ENCODE data around the gene GRIK3.
"Not testable (repeated sequence)": the region's sequence is repeated elsewhere in the genome, so short reads cannot be mapped to it uniquely, and the experiment has no call there.

Gene GRIK3

GRCh38 chr1:36909946-36910725 lies 124.2 kb downstream of the GRIK3 start:
- no peak overlapping the region for H2BK12ac ChIP-seq (ENCODE audit: low read length)
- H3K4ac ChIP-seq (ENCODE audit: low read depth, low read length): no peak overlapping the region
- H3K9ac ChIP-seq (ENCODE audit: low read length): no peak overlapping the region
- H2BK5ac ChIP-seq (ENCODE audit: low read depth, low read length, poor library complexity): no peak overlapping the region
- H3K27me3 ChIP-seq (ENCODE audit: insufficient read depth, low read length): no peaks in the 10 kb centered on the region
- no CpG with 5 or more reads among the region's 10 CpGs for WGBS (ENCODE audit: extremely low coverage, insufficient coverage, insufficient read length)
- no peak for DNase-seq
- H3K9me3 ChIP-seq (ENCODE audit: insufficient read depth, low read depth, low read length): peaks cover 2% of the 10 kb centered on the region
- H2AFZ ChIP-seq (ENCODE audit: insufficient read depth, low read length, poor library complexity): no peak overlapping the region
- H3K4me3 ChIP-seq (ENCODE audit: low read depth, low read length): no peak overlapping the region
- no peak overlapping the region for H3K14ac ChIP-seq (ENCODE audit: low read length)
- H4K8ac ChIP-seq (ENCODE audit: low read depth, low read length): no peak overlapping the region
- no peak overlapping the region for H4K12ac ChIP-seq (ENCODE audit: low read depth, low read length)
- no peaks in the 10 kb centered on the region for H3K4me1 ChIP-seq (ENCODE audit: control insufficient read depth in 1 of 2, insufficient read depth in 2 of 2, low read length in 2 of 2)
- H3K23ac ChIP-seq (ENCODE audit: low read length): no peak overlapping the region
- H2BK120ac ChIP-seq (ENCODE audit: insufficient read depth, low read length, poor library complexity): no peak overlapping the region
- no peak overlapping the region for H3K18ac ChIP-seq (ENCODE audit: low read length)
- H4K91ac ChIP-seq (ENCODE audit: low read depth, low read length): no peak overlapping the region
- H3K4me2 ChIP-seq (ENCODE audit: low read length): no peak overlapping the region
- no peak overlapping the region for H3K27ac ChIP-seq (ENCODE audit: low read depth, low read length)
- H3K36me3 ChIP-seq (ENCODE audit: control insufficient read depth in 1 of 2, insufficient read depth in 2 of 2, low read length in 2 of 2): no peaks in the 10 kb centered on the region
- no peaks in the 10 kb centered on the region for H3K79me2 ChIP-seq (ENCODE audit: control insufficient read depth, insufficient read depth, low read length, poor library complexity)
- no peaks in the 10 kb centered on the region for H3K79me1 ChIP-seq (ENCODE audit: low read length)
- no peak overlapping the region for H2AK5ac ChIP-seq (ENCODE audit: low read length)

GRCh38 chr1:36909359-36909758 lies 125.0 kb downstream of the GRIK3 start:
- H2AFZ ChIP-seq (ENCODE audit: insufficient read depth, low read length, poor library complexity); H2BK12ac ChIP-seq (ENCODE audit: low read length); H3K79me2 ChIP-seq (ENCODE audit: control insufficient read depth, insufficient read depth, low read length, poor library complexity); H3K4ac ChIP-seq (ENCODE audit: low read depth, low read length); H3K4me1 ChIP-seq (ENCODE audit: control insufficient read depth in 1 of 2, insufficient read depth in 2 of 2, low read length in 2 of 2); H2AK5ac ChIP-seq (ENCODE audit: low read length); DNase-seq; H3K27me3 ChIP-seq (ENCODE audit: insufficient read depth, low read length); H3K27ac ChIP-seq (ENCODE audit: low read depth, low read length); H3K9me3 ChIP-seq (ENCODE audit: insufficient read depth, low read depth, low read length); H2BK120ac ChIP-seq (ENCODE audit: insufficient read depth, low read length, poor library complexity); H3K14ac ChIP-seq (ENCODE audit: low read length); H4K12ac ChIP-seq (ENCODE audit: low read depth, low read length); H4K91ac ChIP-seq (ENCODE audit: low read depth, low read length); H4K8ac ChIP-seq (ENCODE audit: low read depth, low read length); H3K4me2 ChIP-seq (ENCODE audit: low read length); H2BK5ac ChIP-seq (ENCODE audit: low read depth, low read length, poor library complexity); H3K9ac ChIP-seq (ENCODE audit: low read length); H3K36me3 ChIP-seq (ENCODE audit: control insufficient read depth in 1 of 2, insufficient read depth in 2 of 2, low read length in 2 of 2); H3K4me3 ChIP-seq (ENCODE audit: low read depth, low read length); H3K23ac ChIP-seq (ENCODE audit: low read length); H3K79me1 ChIP-seq (ENCODE audit: low read length); H3K18ac ChIP-seq (ENCODE audit: low read length): not testable (repeated sequence)
- no CpG with 5 or more reads among the region's 10 CpGs for WGBS (ENCODE audit: extremely low coverage, insufficient coverage, insufficient read length)

- Histone ChIP-seq H3K4me3 (ENCODE audit: low read depth, low read length) (no peak overlapping the region), H3K27ac (ENCODE audit: low read depth, low read length) (no peak overlapping the region), H3K27me3 (ENCODE audit: insufficient read depth, low read length) (no peaks in the 10 kb centered on the region)
Observed at GRCh38 chr1:36908096-36908495, 126.2 kb downstream of the GRIK3 start.

GRCh38 chr1:36906555-36906954 lies 127.8 kb downstream of the GRIK3 start:
- H4K91ac ChIP-seq (ENCODE audit: low read depth, low read length): no peak overlapping the region
- no CpG with 5 or more reads among the region's 3 CpGs for WGBS (ENCODE audit: extremely low coverage, insufficient coverage, insufficient read length)

More at GRCh38 chr1:36908096-36908495, 126.2 kb downstream of the GRIK3 start:
- H3K36me3 ChIP-seq (ENCODE audit: control insufficient read depth in 1 of 2, insufficient read depth in 2 of 2, low read length in 2 of 2): no peaks in the 10 kb centered on the region
- H3K4ac ChIP-seq (ENCODE audit: low read depth, low read length): no peak overlapping the region
- H3K18ac ChIP-seq (ENCODE audit: low read length): no peak overlapping the region
- no peak overlapping the region for H3K9ac ChIP-seq (ENCODE audit: low read length)
- H2AFZ ChIP-seq (ENCODE audit: insufficient read depth, low read length, poor library complexity): no peak overlapping the region
- no peak for DNase-seq
- H4K12ac ChIP-seq (ENCODE audit: low read depth, low read length): no peak overlapping the region
- H2BK120ac ChIP-seq (ENCODE audit: insufficient read depth, low read length, poor library complexity): no peak overlapping the region
- no peak overlapping the region for H3K4me2 ChIP-seq (ENCODE audit: low read length)
- no peak overlapping the region for H3K23ac ChIP-seq (ENCODE audit: low read length)
- no peaks in the 10 kb centered on the region for H3K9me3 ChIP-seq (ENCODE audit: insufficient read depth, low read depth, low read length)
- H3K4me1 ChIP-seq (ENCODE audit: control insufficient read depth in 1 of 2, insufficient read depth in 2 of 2, low read length in 2 of 2): no peaks in the 10 kb centered on the region
- H2AK5ac ChIP-seq (ENCODE audit: low read length): no peak overlapping the region
- no peak overlapping the region for H3K14ac ChIP-seq (ENCODE audit: low read length)
- no peak overlapping the region for H4K8ac ChIP-seq (ENCODE audit: low read depth, low read length)
- no peak overlapping the region for H2BK5ac ChIP-seq (ENCODE audit: low read depth, low read length, poor library complexity)
- no peak overlapping the region for H4K91ac ChIP-seq (ENCODE audit: low read depth, low read length)
- no peak overlapping the region for H2BK12ac ChIP-seq (ENCODE audit: low read length)
- no peaks in the 10 kb centered on the region for H3K79me1 ChIP-seq (ENCODE audit: low read length)
- H3K79me2 ChIP-seq (ENCODE audit: control insufficient read depth, insufficient read depth, low read length, poor library complexity): no peaks in the 10 kb centered on the region
- WGBS (ENCODE audit: extremely low coverage, insufficient coverage, insufficient read length): no CpG with 5 or more reads among the region's 3 CpGs

More at GRCh38 chr1:36906555-36906954, 127.8 kb downstream of the GRIK3 start:
- no peak overlapping the region for H3K14ac ChIP-seq (ENCODE audit: low read length)
- no peak overlapping the region for H3K4ac ChIP-seq (ENCODE audit: low read depth, low read length)
- H2BK12ac ChIP-seq (ENCODE audit: low read length): no peak overlapping the region
- H3K9me3 ChIP-seq (ENCODE audit: insufficient read depth, low read depth, low read length): no peaks in the 10 kb centered on the region
- no peaks in the 10 kb centered on the region for H3K27me3 ChIP-seq (ENCODE audit: insufficient read depth, low read length)
- H2AK5ac ChIP-seq (ENCODE audit: low read length): no peak overlapping the region
- H2BK120ac ChIP-seq (ENCODE audit: insufficient read depth, low read length, poor library complexity): no peak overlapping the region
- no peak overlapping the region for H2AFZ ChIP-seq (ENCODE audit: insufficient read depth, low read length, poor library complexity)
- no peaks in the 10 kb centered on the region for H3K79me2 ChIP-seq (ENCODE audit: control insufficient read depth, insufficient read depth, low read length, poor library complexity)
- no peak overlapping the region for H3K4me2 ChIP-seq (ENCODE audit: low read length)
- H3K18ac ChIP-seq (ENCODE audit: low read length): no peak overlapping the region
- no peak overlapping the region for H3K23ac ChIP-seq (ENCODE audit: low read length)
- H3K36me3 ChIP-seq (ENCODE audit: control insufficient read depth in 1 of 2, insufficient read depth in 2 of 2, low read length in 2 of 2): no peaks in the 10 kb centered on the region
- H3K4me3 ChIP-seq (ENCODE audit: low read depth, low read length): no peak overlapping the region
- H3K79me1 ChIP-seq (ENCODE audit: low read length): no peaks in the 10 kb centered on the region
- no peaks in the 10 kb centered on the region for H3K4me1 ChIP-seq (ENCODE audit: control insufficient read depth in 1 of 2, insufficient read depth in 2 of 2, low read length in 2 of 2)
- H4K12ac ChIP-seq (ENCODE audit: low read depth, low read length): no peak overlapping the region
- no peak overlapping the region for H4K8ac ChIP-seq (ENCODE audit: low read depth, low read length)
- DNase-seq: no peak
- no peak overlapping the region for H3K27ac ChIP-seq (ENCODE audit: low read depth, low read length)
- H3K9ac ChIP-seq (ENCODE audit: low read length): no peak overlapping the region
- H2BK5ac ChIP-seq (ENCODE audit: low read depth, low read length, poor library complexity): no peak overlapping the region
